Muscle of leg (tissue), 16 donors: ENCODE data around the gene SLC25A24. TPM values are rescaled to one million over a fixed set of nuclear protein-coding genes. Genes with fewer than 3 reads are reported as not detected.
A peak's percentile ranks its signal among the peaks of the same experiment; 100 is the strongest.
"Not testable (repeated sequence)": the region's sequence is repeated elsewhere in the genome, so short reads cannot be mapped to it uniquely, and the experiment has no call there.

Experiments
- DNase-seq: peaks from one replicate; pipeline ENCODE4 v3.0.0; 2013
- H3K27ac ChIP-seq: one replicate; pipeline ENCODE4 v1.5.1; 2013; ENCODE audit warnings: mild to moderate bottlenecking, low read length, control low read depth
- H3K27me3 ChIP-seq: one replicate; pipeline ENCODE4 v1.6.1; 2013; ENCODE audit warnings: low read length; ENCODE audit not compliant: control insufficient read depth, insufficient read depth
- H3K36me3 ChIP-seq: one replicate; pipeline ENCODE4 v1.6.1; 2013; ENCODE audit warnings: low read length; ENCODE audit not compliant: control insufficient read depth, insufficient read depth
- H3K4me1 ChIP-seq: one replicate; pipeline ENCODE4 v1.6.1; 2013; ENCODE audit warnings: low read length; ENCODE audit not compliant: control insufficient read depth, insufficient read depth
- H3K4me3 ChIP-seq: one replicate; pipeline ENCODE4 v1.5.1; 2013; ENCODE audit warnings: low read length, control low read depth
- H3K9me3 ChIP-seq: replicated peaks from 2 replicates; pipeline ENCODE4 v1.6.1; 2013; ENCODE audit warnings: low read depth, low read length; ENCODE audit not compliant: control insufficient read depth
- WGBS: methylation state at CpG from one replicate; pipeline ENCODE4 v1.1.5; 2013; ENCODE audit warnings: missing lambda C conversion rate; ENCODE audit not compliant: insufficient coverage; 5-methylcytosine and 5-hydroxymethylcytosine counted together
- long read RNA-seq, 11 donors: transcript quantifications; one replicate each; lab custom pipeline, GENCODE V29; 2026
- polyA plus RNA-seq, 8 donors: library from polyadenylated mRNA; unstranded; fragments of 120-200 nt; gene quantifications; one replicate each; pipeline versions ENCODE4 v1.2.1 to v1.2.3, GENCODE V29; 2013; ENCODE audit warnings: inconsistent platforms in 1 of 8, low replicate concordance in 1 of 8; ENCODE audit not compliant: insufficient read length in 8 of 8, insufficient read depth in 1 of 8
- total RNA-seq: library from RNA; stranded (reverse); fragments of 120-200 nt; gene quantifications from one replicate; pipeline ENCODE4 v1.2.4, GENCODE V29; 2013

SLC25A24 gene
- total RNA-seq (33.9 TPM), polyA plus RNA-seq (10 to 100 TPM; 37.4 to 45.2 (median 39.9) TPM)
- long read RNA-seq, donor 1, full-length matches to known transcripts: 16 of 25 reads
- long read RNA-seq, donor 1, partial matches to known transcripts: 9 of 25 reads
- long read RNA-seq, donor 1, other reads (novel, unspliced or antisense): 0 of 25 reads
- long read RNA-seq, donor 2, full-length matches to known transcripts: 4 of 4 reads
- long read RNA-seq, donor 2, partial matches to known transcripts: 0 of 4 reads
- long read RNA-seq, donor 2, other reads (novel, unspliced or antisense): 0 of 4 reads
- long read RNA-seq, donor 3, full-length matches to known transcripts: 15 of 30 reads
- long read RNA-seq, donor 3, partial matches to known transcripts: 15 of 30 reads
- long read RNA-seq, donor 3, other reads (novel, unspliced or antisense): 0 of 30 reads
- long read RNA-seq, donor 4, full-length matches to known transcripts: 6 of 6 reads
- long read RNA-seq, donor 4, partial matches to known transcripts: 0 of 6 reads
- long read RNA-seq, donor 4, other reads (novel, unspliced or antisense): 0 of 6 reads
- long read RNA-seq, donor 5, full-length matches to known transcripts: 37 of 83 reads
- long read RNA-seq, donor 5, partial matches to known transcripts: 41 of 83 reads
- long read RNA-seq, donor 5, other reads (novel, unspliced or antisense): 5 of 83 reads
- long read RNA-seq, donor 6, full-length matches to known transcripts: 25 of 30 reads
- long read RNA-seq, donor 6, partial matches to known transcripts: 5 of 30 reads
- long read RNA-seq, donor 6, other reads (novel, unspliced or antisense): 0 of 30 reads
- long read RNA-seq, donor 7, full-length matches to known transcripts: 9 of 24 reads
- long read RNA-seq, donor 7, partial matches to known transcripts: 15 of 24 reads
- long read RNA-seq, donor 7, other reads (novel, unspliced or antisense): 0 of 24 reads
- long read RNA-seq, donor 8, full-length matches to known transcripts: 15 of 15 reads
- long read RNA-seq, donor 8, partial matches to known transcripts: 0 of 15 reads
- long read RNA-seq, donor 8, other reads (novel, unspliced or antisense): 0 of 15 reads
- long read RNA-seq, donor 9, full-length matches to known transcripts: 12 of 24 reads
- long read RNA-seq, donor 9, partial matches to known transcripts: 12 of 24 reads
- long read RNA-seq, donor 9, other reads (novel, unspliced or antisense): 0 of 24 reads
- long read RNA-seq, donor 10, full-length matches to known transcripts: 19 of 45 reads
- long read RNA-seq, donor 10, partial matches to known transcripts: 26 of 45 reads
- long read RNA-seq, donor 10, other reads (novel, unspliced or antisense): 0 of 45 reads
- long read RNA-seq, donor 11, full-length matches to known transcripts: 15 of 27 reads
- long read RNA-seq, donor 11, partial matches to known transcripts: 12 of 27 reads
- long read RNA-seq, donor 11, other reads (novel, unspliced or antisense): 0 of 27 reads

GRCh38 chr1:108199781-108200686, at the start of gene SLC25A24:
TSS of gene SLC25A24 (minus strand) at chr1:108200343. CDS start at chr1:108200138, 205 bp downstream.
- Histone ChIP-seq H3K9me3 (no peaks in the 10 kb centered on the region), H3K36me3 (peaks cover 12% of the 10 kb centered on the region), H3K27me3 (no peaks in the 10 kb centered on the region), H3K4me1 (peaks cover 4% of the 10 kb centered on the region), H3K4me3 (peak within 1 kb of the TSS; percentile 88), H3K27ac (peak within 1 kb of the TSS; percentile 93)
- WGBS: under 1% methylated on average over 97 of the region's 97 CpGs
- peak; percentile 90 for DNase-seq

GRCh38 chr1:108243976-108244375, 43.8 kb upstream of the SLC25A24 start, which contains the start of gene NBPF4:
TSS of gene NBPF4 (minus strand) at chr1:108244076. CDS start at chr1:108243761, 315 bp downstream.
- not testable (repeated sequence) for H3K36me3 ChIP-seq

GRCh38 chr1:108239426-108239825, 39.3 kb upstream of the SLC25A24 start:
- H3K36me3 ChIP-seq, H3K4me1 ChIP-seq, H3K4me3 ChIP-seq, H3K9me3 ChIP-seq, H3K27ac ChIP-seq, H3K27me3 ChIP-seq, DNase-seq: not testable (repeated sequence)
- no CpG with 5 or more reads among the region's 2 CpGs for WGBS

More at GRCh38 chr1:108243976-108244375, 43.8 kb upstream of the SLC25A24 start, which contains the start of gene NBPF4:
- not testable (repeated sequence) for H3K4me3 ChIP-seq, H3K4me1 ChIP-seq, H3K27me3 ChIP-seq, DNase-seq, H3K27ac ChIP-seq, H3K9me3 ChIP-seq
- no CpG with 5 or more reads among the region's 3 CpGs for WGBS

- not testable (repeated sequence) for H3K9me3 ChIP-seq, DNase-seq, H3K36me3 ChIP-seq, H3K4me1 ChIP-seq, H3K27ac ChIP-seq, H3K27me3 ChIP-seq, H3K4me3 ChIP-seq
- no CpG with 5 or more reads among the region's 2 CpGs for WGBS
Observed at GRCh38 chr1:108235308-108235707, 35.2 kb upstream of the SLC25A24 start.

- H3K27ac ChIP-seq, H3K36me3 ChIP-seq, H3K27me3 ChIP-seq, H3K4me3 ChIP-seq, H3K9me3 ChIP-seq, H3K4me1 ChIP-seq, DNase-seq: not testable (repeated sequence)
- no CpG with 5 or more reads among the region's 3 CpGs for WGBS
Observed at GRCh38 chr1:108232183-108232582, 32.0 kb upstream of the SLC25A24 start.

- WGBS: no CpG with 5 or more reads among the region's 3 CpGs
- H3K27me3 ChIP-seq, H3K9me3 ChIP-seq, H3K36me3 ChIP-seq, DNase-seq, H3K4me1 ChIP-seq, H3K27ac ChIP-seq, H3K4me3 ChIP-seq: not testable (repeated sequence)
Observed at GRCh38 chr1:108229976-108230375, 29.8 kb upstream of the SLC25A24 start.

- no CpG with 5 or more reads among the region's 7 CpGs for WGBS
- not testable (repeated sequence) for H3K4me1 ChIP-seq, DNase-seq
Observed at GRCh38 chr1:108227772-108228171, 27.6 kb upstream of the SLC25A24 start.

GRCh38 chr1:108226855-108227254, 26.7 kb upstream of the SLC25A24 start:
- not testable (repeated sequence) for H3K4me1 ChIP-seq, DNase-seq, H3K27ac ChIP-seq, H3K4me3 ChIP-seq, H3K9me3 ChIP-seq, H3K27me3 ChIP-seq, H3K36me3 ChIP-seq
- no CpG with 5 or more reads among the region's 4 CpGs for WGBS

More at GRCh38 chr1:108227772-108228171, 27.6 kb upstream of the SLC25A24 start:
- H3K9me3 ChIP-seq, H3K36me3 ChIP-seq, H3K4me3 ChIP-seq, H3K27me3 ChIP-seq, H3K27ac ChIP-seq: not testable (repeated sequence)

GRCh38 chr1:108223226-108223625, 23.1 kb upstream of the SLC25A24 start:
- DNase-seq, H3K4me3 ChIP-seq, H3K4me1 ChIP-seq, H3K9me3 ChIP-seq, H3K36me3 ChIP-seq, H3K27ac ChIP-seq, H3K27me3 ChIP-seq: not testable (repeated sequence)
- 100% methylated on average over 3 of the region's 7 CpGs for WGBS
